Subcutaneous abdominal adipose tissue (tissue), 5 donors: Measurements from ENCODE around the gene GREM2.

Experiments used
- H3K27ac ChIP-seq: one replicate; pipeline ENCODE4 v1.7.0; 2013; ENCODE audit warnings: low read depth, mild to moderate bottlenecking, inconsistent platforms, low read length, moderate library complexity
- H3K27me3 ChIP-seq, 5 donors: one replicate each; pipeline ENCODE4 v1.7.0; 2013; ENCODE audit warnings: low read length in 5 of 5, inconsistent platforms in 1 of 5; ENCODE audit not compliant: control insufficient read depth in 5 of 5, insufficient read depth in 4 of 5
- H3K36me3 ChIP-seq, 5 donors: one replicate each; pipeline ENCODE4 v1.7.0; 2013; ENCODE audit warnings: low read length in 5 of 5; ENCODE audit not compliant: control insufficient read depth in 5 of 5, insufficient read depth in 5 of 5
- H3K4me1 ChIP-seq, 5 donors: one replicate each; pipeline ENCODE4 v1.7.0; 2013; ENCODE audit warnings: low read length in 5 of 5, mild to moderate bottlenecking in 3 of 5, moderate library complexity in 1 of 5; ENCODE audit not compliant: control insufficient read depth in 5 of 5, insufficient read depth in 5 of 5
- H3K4me3 ChIP-seq, 5 donors: one replicate each; pipeline ENCODE4 v1.7.0; 2013; ENCODE audit warnings: low read length in 5 of 5, low read depth in 1 of 5
- H3K9ac ChIP-seq, 5 donors: one replicate each; pipeline ENCODE4 v1.7.0; 2013; ENCODE audit warnings: low read length in 5 of 5, mild to moderate bottlenecking in 4 of 5, moderate library complexity in 3 of 5
- H3K9me3 ChIP-seq, 5 donors: one replicate each; pipeline ENCODE4 v1.7.0; 2013; ENCODE audit warnings: low read length in 5 of 5; ENCODE audit not compliant: control insufficient read depth in 5 of 5
- donor health status: healthy.
- donor health status: healthy.
- donor health status: healthy.
- donor health status: healthy.
- donor health status: healthy.

Gene GREM2

GRCh38 chr1:240474133-240474614 lies 137.8 kb downstream of the GREM2 start:
- Histone ChIP-seq H3K27me3 (peaks cover 0 to 10% (median 3%) of the 10 kb centered on the region in 5 donors), H3K36me3 (no peaks in the 10 kb centered on the region), H3K9me3 (no peaks in the 10 kb centered on the region), H3K27ac (no peak overlapping the region), H3K4me3 (no peak overlapping the region), H3K4me1 (no peaks in the 10 kb centered on the region), H3K9ac (no peak overlapping the region)

DNA sequence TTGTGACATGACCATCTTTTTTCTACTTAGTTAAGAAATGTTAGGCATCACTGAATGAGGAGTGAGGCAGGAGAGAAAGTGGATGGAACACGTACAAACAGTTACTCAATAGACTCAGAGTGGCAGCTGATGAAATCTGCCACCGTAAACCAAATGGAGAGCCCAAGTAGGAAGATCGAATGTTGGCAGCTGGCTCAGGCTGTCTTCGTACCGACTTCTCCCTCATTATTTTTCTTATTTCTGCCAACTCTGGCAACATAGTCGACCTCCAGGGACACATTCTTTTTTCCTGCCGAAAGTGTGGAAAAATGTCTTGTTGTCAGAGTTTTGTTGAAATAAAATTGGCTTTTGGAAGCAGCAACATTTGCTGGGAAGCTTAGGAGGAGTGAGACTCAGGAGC lies 143.3 kb downstream of the GREM2 start:
- H3K27me3 ChIP-seq: peaks cover 0 to 15% (median 0%) of the 10 kb centered on the region in 5 donors
- H3K36me3 ChIP-seq: no peaks in the 10 kb centered on the region
- no peaks in the 10 kb centered on the region for H3K9me3 ChIP-seq
- H3K4me3 ChIP-seq: no peak overlapping the region
- H3K9ac ChIP-seq: no peak overlapping the region
- H3K4me1 ChIP-seq: peaks cover 0 to 4% (median 0%) of the 10 kb centered on the region in 5 donors
- no peak overlapping the region for H3K27ac ChIP-seq

GRCh38 chr1:240467895-240468294 lies 144.1 kb downstream of the GREM2 start:
- Histone ChIP-seq H3K9ac (no peak overlapping the region), H3K9me3 (no peaks in the 10 kb centered on the region), H3K4me1 (peaks cover 0 to 4% (median 0%) of the 10 kb centered on the region in 5 donors), H3K4me3 (no peak overlapping the region), H3K27me3 (peaks cover 0 to 14% (median 0%) of the 10 kb centered on the region in 5 donors), H3K36me3 (no peaks in the 10 kb centered on the region), H3K27ac (no peak overlapping the region)

- peaks cover 0 to 4% (median 0%) of the 10 kb centered on the region in 5 donors for H3K4me1 ChIP-seq
- no peak overlapping the region for H3K9ac ChIP-seq
- H3K9me3 ChIP-seq: no peaks in the 10 kb centered on the region
- H3K36me3 ChIP-seq: no peaks in the 10 kb centered on the region
- no peak overlapping the region for H3K27ac ChIP-seq
- peaks cover 0 to 12% (median 0%) of the 10 kb centered on the region in 5 donors for H3K27me3 ChIP-seq
- no peak overlapping the region for H3K4me3 ChIP-seq
Observed at GRCh38 chr1:240466509-240466908, 145.4 kb downstream of the GREM2 start.

DNA sequence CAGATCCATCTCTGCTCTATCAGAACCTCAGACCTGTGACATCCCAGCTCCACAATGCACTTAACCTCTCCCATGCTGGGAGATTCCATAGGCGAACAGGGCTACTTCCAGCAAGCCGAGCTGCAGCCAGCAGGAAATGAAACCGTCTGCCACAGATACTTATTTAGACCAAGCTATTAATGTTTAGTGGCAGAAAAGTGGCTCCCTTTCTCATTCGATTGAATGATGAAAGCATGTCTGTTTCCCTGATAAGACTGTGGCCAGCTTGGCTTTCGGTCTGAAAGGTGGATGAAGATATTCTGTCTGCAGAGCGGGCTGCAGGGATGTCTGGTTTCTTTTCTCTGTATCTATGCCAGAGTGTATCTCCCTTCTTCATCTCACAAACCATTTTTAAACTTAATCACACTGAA lies 146.4 kb downstream of the GREM2 start:
- Histone ChIP-seq H3K4me1 (peaks cover 0 to 4% (median 0%) of the 10 kb centered on the region in 5 donors), H3K27ac (no peak overlapping the region), H3K36me3 (no peaks in the 10 kb centered on the region), H3K9ac (no peak overlapping the region), H3K27me3 (peaks cover 0 to 12% (median 0%) of the 10 kb centered on the region in 5 donors), H3K4me3 (no peak overlapping the region), H3K9me3 (no peaks in the 10 kb centered on the region)

DNA sequence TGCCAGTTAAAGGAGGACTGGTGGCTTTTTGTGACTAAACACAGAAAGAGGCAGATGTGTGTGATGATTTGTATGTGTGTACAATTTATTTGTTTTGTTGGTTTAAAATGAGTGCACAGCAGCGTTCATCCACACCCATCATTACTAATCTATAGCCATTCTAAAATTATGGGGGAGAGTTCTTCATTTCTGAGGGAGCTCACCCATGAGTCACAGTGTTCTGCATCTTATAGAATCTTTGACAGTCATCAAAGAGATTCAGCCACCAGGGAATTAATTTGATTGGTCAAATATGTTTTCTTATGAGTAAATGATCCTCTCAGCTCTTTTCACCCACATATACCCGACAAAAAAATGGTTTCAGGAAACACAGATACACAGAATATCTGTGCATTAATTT lies 147.9 kb downstream of the GREM2 start:
- H3K9ac ChIP-seq: no peak overlapping the region
- peaks cover 0 to 4% (median 0%) of the 10 kb centered on the region in 5 donors for H3K4me1 ChIP-seq
- no peaks in the 10 kb centered on the region for H3K36me3 ChIP-seq
- no peak overlapping the region for H3K4me3 ChIP-seq
- no peak overlapping the region for H3K27ac ChIP-seq
- peaks cover 0 to 12% (median 0%) of the 10 kb centered on the region in 5 donors for H3K27me3 ChIP-seq
- no peaks in the 10 kb centered on the region for H3K9me3 ChIP-seq

- H3K9ac ChIP-seq: no peak overlapping the region
- no peak overlapping the region for H3K27ac ChIP-seq
- peaks cover 0 to 12% (median 0%) of the 10 kb centered on the region in 5 donors for H3K27me3 ChIP-seq
- no peaks in the 10 kb centered on the region for H3K9me3 ChIP-seq
- peaks cover 0 to 3% (median 0%) of the 10 kb centered on the region in 5 donors for H3K4me1 ChIP-seq
- H3K4me3 ChIP-seq: no peak overlapping the region
- H3K36me3 ChIP-seq: no peaks in the 10 kb centered on the region
Observed at GRCh38 chr1:240462766-240463395, 149.1 kb downstream of the GREM2 start.

DNA sequence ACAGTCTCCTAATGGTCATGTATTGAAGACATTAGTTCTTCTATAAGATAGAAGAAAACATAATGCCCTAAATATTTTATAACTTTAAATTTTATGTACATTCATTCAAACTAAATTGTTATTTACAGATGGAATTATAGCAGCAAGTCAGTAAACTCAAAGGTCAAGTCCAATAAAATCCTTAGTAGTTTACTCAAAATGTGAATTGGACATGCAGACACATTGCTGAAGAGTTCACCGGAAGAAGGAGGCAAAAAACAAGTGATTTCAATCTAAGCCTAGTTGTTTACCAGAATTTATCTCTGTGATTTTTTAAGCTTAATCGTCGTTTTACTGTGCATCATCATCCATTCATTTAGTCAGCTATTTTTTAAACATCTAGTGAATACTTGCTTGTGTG lies 149.7 kb downstream of the GREM2 start:
- Histone ChIP-seq H3K27me3 (peaks cover 0 to 12% (median 0%) of the 10 kb centered on the region in 5 donors), H3K4me1 (peaks cover 0 to 3% (median 0%) of the 10 kb centered on the region in 5 donors), H3K4me3 (no peak overlapping the region), H3K27ac (no peak overlapping the region), H3K9ac (no peak overlapping the region), H3K36me3 (no peaks in the 10 kb centered on the region), H3K9me3 (no peaks in the 10 kb centered on the region)

- Histone ChIP-seq H3K4me3 (no peak overlapping the region), H3K27ac (no peak overlapping the region), H3K27me3 (no peaks in the 10 kb centered on the region), H3K9me3 (no peaks in the 10 kb centered on the region), H3K4me1 (peaks cover 0 to 3% (median 0%) of the 10 kb centered on the region in 5 donors), H3K9ac (no peak overlapping the region), H3K36me3 (no peaks in the 10 kb centered on the region)
Observed at GRCh38 chr1:240457203-240457602, 154.8 kb downstream of the GREM2 start.

DNA sequence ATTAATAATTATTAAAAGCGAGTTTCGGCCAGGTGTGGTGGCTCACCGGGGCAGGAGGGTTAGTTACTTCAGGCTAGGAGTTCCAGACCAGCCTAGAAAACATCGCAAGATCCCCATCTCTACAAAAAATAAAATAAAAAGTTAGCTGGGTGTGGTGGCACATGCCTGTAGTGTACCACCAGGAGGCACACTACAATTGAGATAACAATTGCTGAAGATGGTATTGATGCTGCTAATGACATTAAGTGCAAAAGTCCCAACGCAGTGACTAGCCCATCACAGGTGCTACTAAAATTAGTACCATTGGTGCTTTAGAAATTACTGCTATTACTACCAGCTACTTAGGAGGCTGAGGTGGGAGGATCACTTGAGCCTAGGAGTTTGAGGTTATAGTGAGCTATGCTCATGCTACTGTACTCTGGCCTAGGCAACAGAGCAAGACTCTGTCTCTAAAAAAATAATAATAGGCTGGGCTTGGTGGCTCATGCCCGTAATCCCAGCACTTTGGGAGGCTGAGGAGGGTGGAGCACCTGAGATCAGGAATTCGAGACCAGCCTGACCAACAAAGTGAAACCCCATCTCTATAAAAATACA lies 156.6 kb downstream of the GREM2 start:
- no peak overlapping the region for H3K4me3 ChIP-seq
- no peaks in the 10 kb centered on the region for H3K36me3 ChIP-seq
- H3K9me3 ChIP-seq: no peaks in the 10 kb centered on the region
- no peak overlapping the region for H3K27ac ChIP-seq
- H3K9ac ChIP-seq: no peak overlapping the region
- H3K4me1 ChIP-seq: peaks cover 0 to 3% (median 0%) of the 10 kb centered on the region in 5 donors
- H3K27me3 ChIP-seq: no peaks in the 10 kb centered on the region
